ENCODE data around the gene EP300.
"Not testable (repeated sequence)": the region's sequence is repeated elsewhere in the genome, so short reads cannot be mapped to it uniquely, and the experiment has no call there.

EP300 gene

DNA sequence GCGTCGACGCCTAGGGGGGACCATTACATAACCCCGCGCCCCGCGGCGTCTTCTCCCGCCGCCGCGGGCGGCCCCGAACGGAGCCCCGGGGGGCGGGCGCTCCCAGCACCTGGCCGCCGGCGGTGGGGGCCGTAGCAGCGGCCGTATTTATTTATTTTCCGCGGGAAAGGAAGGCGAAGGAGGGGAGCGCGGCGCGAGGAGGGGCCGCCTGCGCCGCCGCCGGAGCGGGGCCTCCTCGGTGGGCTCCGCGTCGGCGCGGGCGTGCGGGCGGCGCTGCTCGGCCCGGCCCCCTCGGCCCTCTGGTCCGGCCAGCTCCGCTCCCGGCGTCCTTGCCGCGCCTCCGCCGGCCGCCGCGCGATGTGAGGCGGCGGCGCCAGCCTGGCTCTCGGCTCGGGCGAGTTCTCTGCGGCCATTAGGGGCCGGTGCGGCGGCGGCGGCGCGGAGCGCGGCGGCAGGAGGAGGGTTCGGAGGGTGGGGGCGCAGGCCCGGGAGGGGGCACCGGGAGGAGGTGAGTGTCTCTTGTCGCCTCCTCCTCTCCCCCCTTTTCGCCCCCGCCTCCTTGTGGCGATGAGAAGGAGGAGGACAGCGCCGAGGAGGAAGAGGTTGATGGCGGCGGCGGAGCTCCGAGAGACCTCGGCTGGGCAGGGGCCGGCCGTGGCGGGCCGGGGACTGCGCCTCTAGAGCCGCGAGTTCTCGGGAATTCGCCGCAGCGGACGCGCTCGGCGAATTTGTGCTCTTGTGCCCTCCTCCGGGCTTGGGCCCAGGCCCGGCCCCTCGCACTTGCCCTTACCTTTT, at the start of gene EP300:
TSS of gene EP300 (plus strand) at position 570 of the 795 bp plus-strand sequence. CDS start 413 bp downstream, outside the sequence.
- DNase-seq = peak; percentile 49 to 55

DNA sequence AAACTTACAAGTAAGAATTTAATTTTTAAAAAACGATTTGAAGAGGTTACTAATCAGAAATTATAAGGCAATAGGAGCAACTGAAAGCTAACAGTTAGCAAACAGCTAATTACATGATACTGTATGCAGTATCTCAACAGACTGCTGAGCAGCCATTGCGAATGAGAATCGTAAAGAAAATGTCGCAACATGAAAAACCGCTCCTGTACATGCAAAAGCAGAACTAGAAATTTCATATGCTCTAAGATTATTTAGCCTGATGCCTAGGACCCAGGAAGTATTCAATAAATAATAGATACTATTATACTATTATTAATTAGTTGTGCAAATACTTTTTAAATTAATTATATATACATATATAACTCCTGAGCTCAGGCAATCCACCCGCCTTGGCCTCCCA, 48.7 kb upstream of the EP300 start:
- DNase-seq = no peak

DNA sequence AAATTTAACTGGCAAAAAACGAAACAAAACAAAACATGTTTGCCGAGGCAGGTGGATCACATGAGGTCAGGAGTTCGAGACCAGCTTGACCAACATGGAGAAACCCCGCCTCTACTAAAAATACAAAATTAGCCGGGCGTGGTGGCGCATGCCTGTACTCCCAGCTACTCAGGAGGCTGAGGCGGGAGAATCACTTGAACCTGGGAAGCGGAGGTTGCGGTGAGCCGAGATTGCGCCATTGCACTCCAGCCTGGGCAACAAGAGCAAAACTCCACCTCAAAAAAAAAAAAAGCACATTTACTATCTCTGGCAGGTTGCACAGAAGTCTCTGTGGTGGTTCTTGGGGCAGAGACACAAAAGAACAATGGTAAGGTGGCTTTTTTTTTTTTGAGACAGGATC, 46.8 kb upstream of the EP300 start:
- not testable (repeated sequence) for DNase-seq

DNA sequence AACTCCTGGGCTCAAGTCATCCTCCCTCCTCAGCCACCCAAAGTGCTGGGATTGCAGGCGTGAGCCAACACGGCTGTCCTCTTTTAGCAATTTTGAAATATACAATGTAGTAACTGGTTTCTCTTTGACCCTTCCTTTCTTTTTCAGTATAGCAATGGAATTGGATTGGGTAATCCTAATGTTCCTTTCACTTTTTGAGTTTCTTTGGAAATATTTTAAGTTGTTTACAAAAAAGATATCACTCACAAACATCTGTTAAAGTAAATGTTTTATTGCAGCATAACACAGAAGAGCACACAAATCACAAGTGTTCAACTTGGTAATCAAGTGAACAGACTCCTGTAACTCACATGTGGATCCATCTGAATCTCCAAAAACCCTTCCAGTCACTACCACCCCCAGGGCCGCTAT, 44.6 kb upstream of the EP300 start:
- no peak for DNase-seq

DNA sequence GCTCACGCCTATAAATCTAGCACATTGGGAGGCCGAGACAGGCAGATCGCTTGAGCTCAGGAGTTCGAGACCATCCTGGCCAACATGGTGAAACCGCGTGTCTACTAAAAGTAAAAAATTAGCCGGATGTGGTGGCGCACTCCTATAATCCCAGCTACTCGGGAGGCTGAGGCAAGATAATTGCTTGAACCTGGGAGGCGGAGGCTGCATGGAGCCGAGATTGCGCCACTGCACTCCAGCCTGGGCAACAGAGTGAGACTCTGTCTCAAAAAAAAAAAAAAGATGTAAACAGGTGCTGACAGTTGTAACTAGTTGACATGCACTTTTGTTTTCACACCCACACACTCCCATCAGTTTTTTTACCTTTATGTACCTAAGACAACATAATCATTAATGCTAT, 44.0 kb upstream of the EP300 start:
- DNase-seq = not testable (repeated sequence)

DNA sequence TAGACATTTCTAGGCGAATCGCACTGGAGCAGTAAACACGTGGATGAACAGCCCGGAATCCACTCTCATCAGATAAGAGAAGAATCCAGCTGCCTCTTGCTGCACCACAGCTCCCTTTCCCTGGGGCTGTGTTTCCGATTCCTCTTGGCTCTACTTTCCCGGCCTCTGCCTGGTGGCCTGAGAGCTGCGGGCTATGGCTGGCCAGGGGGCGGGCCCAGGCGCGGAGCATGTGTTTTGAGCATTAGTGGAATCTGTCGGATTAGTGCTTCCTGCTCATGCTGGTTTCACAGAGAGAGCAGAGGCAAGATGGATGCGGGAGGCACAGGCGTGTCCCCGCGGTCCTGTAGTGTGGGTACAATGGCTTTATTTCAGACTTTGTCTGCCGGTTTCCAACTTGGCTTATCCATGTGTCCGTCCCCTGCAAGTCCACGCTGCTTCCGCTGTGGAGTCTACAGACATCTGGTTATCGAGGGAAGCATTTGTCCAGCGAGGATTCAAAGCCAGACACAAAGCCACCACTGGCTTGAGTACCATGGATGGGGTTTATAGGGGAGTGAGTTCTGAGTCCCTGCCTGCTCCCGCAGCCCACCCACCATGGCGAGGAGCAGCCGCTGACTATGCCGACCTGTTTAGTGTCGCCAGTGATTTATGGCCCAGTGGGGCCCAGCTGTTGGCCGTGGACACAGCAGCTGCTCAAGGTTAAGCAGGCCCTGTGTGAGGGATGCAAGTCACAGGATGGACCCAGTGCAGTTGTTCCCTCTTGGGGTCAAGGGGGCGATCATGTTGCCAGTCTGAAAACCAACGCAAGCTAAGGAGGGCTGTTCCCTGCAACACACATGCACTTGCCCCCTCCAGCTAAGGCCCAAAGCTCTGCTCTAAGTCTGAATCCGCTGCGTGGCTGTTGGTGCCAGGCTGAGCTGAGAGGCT, 43.3 kb upstream of the EP300 start:
- DNase-seq = peak; percentile 7 to 16

DNA sequence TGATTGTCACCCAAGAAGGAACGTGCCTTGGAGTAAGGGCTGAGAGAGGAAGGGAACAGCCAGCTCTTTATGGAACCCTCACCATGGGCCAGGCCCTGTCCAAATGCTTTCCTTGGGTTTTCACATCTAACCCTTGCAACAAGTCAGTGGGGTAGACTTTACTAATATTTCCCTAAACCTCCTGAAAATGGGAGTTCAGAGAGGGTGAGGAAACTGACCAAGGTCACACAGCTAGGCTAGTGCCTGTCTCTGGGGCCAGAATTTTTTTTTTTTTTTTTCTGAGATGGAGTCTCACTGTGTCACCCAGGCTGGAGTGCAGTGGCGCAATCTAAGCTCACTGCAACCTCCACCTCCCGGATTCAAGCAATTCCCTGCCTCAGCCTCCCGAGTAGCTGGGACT, 42.6 kb upstream of the EP300 start:
- DNase-seq = not testable (repeated sequence)

DNA sequence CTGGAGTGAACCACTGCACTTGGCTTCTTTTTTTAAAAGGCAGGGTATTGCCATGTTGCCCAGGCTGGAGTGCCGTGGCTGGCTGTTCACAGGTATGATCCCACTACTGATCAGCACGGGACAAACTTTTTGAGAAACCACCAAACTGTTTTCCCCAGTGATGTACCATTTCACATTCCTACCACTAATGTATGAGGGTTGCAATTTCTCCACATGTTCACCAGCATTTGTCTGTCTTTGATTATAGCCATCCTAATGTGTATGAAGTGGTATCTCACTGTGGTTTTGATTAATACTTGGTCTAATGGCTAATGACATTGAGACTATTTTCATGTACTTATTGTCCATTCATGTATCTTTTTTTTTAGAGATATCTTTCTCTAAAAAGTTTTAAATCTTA, 41.5 kb upstream of the EP300 start:
- no peak for DNase-seq

DNA sequence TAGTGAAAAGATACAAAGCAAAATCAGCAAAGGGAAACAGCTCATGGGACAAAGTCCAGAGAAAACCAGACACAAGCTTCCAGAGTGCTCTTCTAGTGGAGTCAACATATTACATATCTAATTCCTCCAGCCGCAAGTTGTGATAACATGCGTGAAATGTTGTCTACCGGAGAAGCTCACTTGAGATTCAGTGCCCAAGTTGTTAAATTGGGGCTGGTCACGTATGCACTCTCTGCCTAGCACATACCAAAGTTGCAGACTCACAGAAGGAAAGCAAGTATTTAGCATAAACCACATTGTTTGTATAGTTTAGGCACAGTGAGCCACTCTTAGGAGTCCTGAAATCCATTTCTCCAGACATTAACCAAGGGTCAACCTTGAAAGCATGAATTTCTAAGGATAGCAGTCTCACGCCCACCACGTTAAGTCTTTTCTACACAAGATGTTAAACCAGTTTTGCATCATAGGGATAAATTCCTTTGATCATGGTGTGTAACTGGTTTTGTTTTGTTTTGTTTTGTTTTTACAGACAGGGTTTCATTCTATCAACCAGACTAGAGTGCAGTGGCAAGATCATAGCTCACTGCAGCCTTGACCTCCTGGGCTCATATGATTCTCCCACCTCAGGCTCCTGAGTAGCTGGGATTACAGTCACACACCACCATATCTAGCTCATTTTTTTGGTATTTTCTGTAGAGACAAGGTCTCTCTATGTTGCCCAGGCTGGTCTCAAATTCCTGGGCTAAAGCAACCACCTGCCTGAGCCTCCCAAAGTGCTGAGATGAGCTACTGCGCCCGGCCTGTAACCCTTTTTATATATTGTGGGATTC, 39.5 kb upstream of the EP300 start:
- DNase-seq = no peak

DNA sequence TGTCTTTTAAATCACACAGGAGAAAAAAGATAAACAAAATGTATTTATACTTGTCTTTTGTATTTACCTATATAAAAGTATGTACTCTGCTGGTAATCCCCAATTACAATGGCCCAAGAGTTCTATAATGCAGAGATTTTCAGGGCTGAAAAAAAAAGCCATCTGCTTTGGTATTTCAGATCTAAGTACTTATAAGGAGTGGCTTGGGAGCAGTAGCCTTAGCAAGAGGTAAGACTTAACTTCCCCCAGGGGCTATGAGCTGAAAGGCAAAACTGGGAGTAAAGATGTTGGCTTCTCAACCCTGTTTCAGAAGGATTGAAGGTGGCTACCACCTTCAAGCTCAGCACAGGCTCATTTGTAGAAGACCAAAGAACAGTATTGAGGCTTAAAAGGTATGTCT, 35.3 kb upstream of the EP300 start:
- DNase-seq = no peak

DNA sequence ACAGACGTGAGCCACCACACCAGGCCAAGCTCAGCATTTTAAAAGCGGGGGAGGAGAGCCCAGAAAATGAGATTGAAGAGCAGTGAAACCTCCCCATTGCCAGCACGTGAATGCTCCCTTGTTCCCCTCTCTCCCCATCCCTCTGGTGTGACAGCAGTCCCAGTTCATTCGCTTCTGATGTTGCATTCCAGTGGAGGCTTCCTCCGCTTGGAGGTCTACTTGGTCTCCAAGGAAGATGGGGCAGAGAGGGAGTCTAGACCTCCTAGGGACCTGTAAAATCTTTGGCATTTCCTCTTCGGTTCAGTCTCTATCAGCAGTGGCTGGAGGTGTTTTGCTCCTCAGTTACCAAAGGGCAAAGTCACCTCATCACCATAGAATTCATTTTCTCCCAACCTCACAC, 30.2 kb upstream of the EP300 start:
- no peak for DNase-seq

DNA sequence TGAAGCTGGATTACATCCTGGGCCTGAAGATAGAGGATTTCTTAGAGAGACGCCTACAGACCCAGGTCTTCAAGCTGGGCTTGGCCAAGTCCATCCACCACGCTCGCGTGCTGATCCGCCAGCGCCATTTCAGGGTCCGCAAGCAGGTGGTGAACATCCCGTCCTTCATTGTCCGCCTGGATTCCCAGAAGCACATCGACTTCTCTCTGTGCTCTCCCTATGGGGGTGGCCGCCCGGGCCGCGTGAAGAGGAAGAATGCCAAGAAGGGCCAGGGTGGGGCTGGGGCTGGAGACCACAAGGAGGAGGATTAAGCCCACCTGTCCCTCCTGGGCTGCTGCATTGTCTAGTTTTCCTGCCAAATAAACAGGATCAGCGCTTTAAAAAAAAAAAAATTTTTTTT, 28.1 kb upstream of the EP300 start:
- DNase-seq = not testable (repeated sequence)

DNA sequence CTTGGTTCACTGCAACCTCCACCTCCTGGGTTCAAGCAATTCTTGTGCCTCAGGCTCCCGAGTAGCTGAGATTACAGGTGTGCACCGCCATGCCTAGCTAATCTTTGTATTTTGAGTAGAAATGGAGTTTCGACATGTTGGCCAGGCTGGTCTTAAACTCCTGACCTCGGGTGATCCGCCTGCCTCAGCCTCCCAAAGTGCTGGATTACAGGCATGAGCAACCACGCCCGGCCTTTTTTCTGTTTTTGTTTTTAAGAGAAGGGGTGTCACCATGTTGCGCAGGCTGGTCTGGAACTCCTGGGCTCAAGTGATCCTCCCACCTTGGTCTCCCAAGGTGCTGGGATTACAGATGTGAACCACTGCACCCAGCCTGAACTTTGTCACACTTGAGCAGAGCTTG, 26.1 kb upstream of the EP300 start:
- not testable (repeated sequence) for DNase-seq

DNA sequence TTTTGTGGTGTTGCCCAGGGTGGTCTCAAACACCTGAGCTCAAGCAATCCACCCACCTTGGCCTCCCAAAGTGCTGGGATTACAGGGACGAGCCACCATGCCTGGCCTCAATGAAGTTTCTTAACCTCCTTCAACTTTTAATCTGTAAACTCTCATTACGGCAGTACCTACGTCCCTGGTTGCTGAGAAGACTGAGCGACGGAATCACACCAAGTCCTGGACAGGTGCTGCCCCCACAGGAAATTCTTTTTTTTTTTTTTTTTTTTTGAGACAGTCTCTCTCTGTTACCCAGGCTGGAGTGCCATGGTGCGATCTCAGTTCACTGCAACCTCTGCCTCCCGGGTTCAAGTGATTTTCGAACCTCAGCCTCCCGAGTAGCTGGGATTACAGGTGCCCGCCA, 24.4 kb upstream of the EP300 start:
- DNase-seq = not testable (repeated sequence)

DNA sequence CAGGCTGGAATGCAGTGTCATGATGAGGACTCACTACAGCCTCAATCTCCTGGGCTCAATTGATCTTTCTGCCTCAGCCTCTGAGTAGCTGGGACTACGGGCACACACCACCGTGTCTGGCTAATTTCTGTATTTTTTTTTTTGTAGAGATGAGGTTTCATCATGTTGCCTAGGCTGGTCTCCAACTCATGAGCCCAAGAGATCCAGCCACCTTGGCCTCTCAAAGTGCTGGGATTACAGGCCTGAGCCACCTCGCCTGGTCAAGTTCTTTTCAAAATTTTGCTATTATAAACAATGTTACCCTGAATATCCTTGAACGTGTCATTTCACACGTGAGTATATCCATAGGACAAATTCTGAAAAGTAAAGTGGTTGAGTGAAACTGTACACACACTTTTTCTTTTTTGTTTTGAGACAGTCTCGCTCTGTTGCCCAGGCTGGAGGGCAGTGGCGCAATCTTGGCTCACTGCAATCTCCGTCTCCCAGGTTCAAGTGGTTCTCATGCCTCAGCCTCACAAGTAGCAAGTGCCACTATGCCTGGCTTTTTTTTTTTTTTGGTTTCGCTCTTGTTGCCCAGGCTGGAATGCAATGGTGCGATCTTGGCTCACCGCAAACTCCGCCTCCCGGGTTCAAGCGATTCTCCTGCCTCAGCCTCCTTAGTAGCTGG, 21.6 kb upstream of the EP300 start:
- no peak for DNase-seq

DNA sequence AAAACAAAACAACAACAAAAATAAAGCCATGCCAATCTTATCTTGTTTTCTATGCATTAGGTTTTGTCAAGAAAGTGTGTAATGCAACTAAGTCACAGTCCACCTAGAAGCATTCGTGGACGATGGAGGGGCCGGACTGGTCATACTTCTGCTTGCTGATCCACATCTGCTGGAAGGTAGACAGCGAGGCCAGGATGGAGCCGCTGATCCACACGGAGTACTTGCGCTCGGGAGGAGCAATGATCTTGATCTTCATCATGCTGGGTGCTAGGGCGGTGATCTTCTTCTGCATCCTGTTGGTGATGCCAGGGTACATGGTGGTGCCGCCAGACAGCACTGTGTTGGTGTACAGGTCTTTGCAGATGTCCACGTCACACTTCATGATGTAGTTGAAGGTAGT, 18.3 kb upstream of the EP300 start:
- DNase-seq = no peak

DNA sequence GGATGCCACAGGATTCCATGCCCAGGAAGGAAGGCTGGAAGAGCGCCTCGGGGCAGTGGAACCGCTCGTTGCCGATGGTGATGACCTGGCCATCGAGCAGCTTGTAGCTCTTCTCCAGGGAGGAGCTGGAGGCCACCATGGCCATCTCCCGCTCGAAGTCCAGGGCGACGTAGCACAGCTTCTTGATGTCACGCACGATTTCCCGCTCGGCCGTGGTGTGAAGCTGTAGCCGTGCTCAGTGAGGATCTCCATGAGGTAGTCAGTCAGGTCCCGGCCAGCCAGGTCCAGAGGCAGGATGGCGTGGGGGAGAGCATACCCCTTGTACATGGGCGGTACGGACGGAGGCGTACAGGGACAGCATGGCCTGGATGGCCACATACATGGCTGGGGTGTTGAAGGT, 17.9 kb upstream of the EP300 start:
- DNase-seq = no peak

DNA sequence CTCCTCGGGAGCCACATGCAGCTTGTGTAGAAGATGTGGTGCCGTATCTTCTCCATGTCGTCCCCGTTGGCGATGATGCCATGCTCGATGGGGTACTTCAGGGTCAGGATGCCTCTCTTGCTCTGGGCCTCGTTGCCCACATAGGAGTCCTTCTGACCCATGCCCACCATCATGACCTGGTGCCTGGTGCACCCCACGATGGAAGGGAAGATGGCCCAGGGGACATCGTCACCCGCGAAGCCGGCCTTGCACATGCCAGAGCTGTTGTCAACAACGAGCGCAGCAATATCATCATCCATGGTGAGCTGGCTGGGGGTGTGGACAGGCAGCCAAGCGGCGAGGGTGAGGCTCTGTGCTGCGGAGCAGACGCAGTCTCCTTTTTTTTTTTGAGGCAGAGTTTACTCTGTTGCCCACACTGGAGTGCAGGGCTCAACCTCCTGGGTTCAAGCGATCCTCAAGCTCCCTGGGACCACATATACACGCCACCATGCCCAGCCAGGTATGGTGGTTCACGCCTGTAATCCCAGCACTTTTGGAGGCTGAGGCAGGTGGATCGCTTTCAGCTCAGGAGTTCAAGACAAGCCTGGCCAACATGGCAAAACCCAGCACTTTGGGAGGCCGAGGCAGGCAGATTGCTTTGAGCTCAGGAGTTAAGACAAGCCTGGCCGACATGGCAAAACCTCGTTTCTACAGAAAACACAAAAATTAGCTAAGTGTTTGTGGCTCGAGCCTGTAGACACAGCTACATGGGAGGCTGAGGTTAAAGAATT, 17.3 kb upstream of the EP300 start:
- no peak for DNase-seq

DNA sequence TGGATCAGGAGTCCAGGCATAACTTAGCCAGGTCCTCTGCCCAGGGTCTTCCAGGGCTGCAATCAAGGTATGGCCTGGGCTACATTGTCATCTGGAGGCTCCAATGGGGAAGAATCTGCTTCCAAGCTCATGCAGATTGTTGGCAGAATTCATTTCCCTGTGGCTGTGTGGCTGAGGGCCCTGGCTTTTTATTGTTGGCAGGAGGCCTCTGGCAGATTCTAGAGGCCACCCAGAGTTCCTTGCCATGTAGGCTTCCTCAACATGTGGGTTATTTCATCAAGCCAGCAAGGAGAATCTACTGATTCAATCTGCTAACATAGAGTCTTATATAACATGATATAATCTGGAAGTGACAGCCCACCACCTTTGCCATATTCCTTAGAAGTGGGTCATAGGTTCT, 16.4 kb upstream of the EP300 start:
- no peak for DNase-seq

DNA sequence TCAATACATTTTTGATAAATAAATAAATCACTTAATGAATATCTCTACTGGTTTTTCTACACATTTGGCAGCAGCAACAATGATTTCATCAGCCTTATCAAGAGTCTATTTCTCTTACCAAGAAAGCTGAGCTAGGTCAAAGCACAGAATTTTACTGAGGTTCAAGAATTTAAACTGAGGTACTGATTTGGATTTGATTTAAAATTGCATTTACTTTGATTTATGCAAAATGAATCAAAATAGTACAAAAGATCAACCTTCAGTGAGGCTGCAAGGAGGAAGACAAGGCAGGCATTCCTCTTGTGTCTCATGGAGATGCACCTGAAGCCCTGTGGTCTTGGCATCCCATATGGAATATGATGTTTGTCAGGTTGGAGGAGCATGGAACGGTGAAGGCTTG, 15.5 kb upstream of the EP300 start:
- DNase-seq = no peak

DNA sequence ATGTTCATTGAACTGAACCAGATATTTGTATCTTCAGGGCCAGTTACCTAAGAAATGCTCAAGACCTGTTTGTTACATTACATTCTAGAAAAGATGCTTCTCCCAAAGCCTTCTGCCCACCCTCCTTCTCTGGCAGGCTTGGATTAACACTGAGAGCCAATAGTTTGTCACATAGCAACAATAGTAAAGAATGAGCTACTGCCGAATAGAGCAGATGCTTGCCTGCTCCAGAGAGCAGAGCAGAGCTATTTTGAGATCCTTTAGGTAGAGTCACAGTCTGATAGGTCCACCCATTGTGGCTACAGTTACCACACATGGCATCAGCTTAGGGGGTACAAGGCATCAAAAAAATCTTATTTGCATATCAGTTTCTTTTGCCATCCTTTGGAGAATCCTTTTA, 13.5 kb upstream of the EP300 start:
- peak in 1 of 2 donors; percentile 25 for DNase-seq

DNA sequence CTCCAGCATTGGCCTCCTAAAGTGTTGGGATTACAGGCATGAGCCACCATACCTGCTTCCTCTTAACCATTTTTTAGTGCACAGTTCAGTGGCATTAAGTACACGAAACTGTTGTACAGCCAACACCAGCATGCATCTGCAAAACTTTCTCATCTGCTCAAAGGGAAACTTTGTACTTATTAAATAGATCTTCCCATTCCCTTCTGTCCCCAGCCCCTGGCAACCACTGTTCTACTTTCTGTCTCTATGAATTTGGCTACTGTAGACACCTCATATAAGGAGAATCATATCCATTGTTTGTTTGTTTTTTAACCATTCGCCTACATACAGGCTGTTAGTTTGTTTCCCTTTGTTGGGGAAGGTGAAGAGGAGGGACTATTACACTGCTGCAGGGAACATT, 6.5 kb upstream of the EP300 start:
- no peak for DNase-seq
